ENCODE results near the gene DEFB112.

Gene DEFB112

GRCh38 chr6:50049829-50050228 lies at the start of gene DEFB112:
Gene DEFB112, minus strand, starts transcription at chr6:50049929. Its CDS starts 60 bp downstream, at chr6:50049869.
- Histone ChIP-seq H3K27ac (ENCODE audit: low read depth, low read length) (no peak within 1 kb of the TSS), H3F3A (ENCODE audit: insufficient read depth) (no peaks in the 10 kb centered on the region), H4K20me1 (ENCODE audit: low read depth, low read length) (peaks cover 6% of the 10 kb centered on the region; the same call in 1 of the 2 replicates), H2AFZ (ENCODE audit: low read depth, low read length, severe bottlenecking) (no peak within 1 kb of the TSS), H3K4me2 (ENCODE audit: low read depth, low read length, poor library complexity, severe bottlenecking) (no peak within 1 kb of the TSS), H3K9me3 (ENCODE audit: insufficient read depth, low read length) (no peaks in the 10 kb centered on the region), H3K36me3 (ENCODE audit: low read length) (no peaks in the 10 kb centered on the region), H3K9me2 (replicated peaks; ENCODE audit: insufficient read depth, low read length) (no peaks in the 10 kb centered on the region), H3K4me3 (ENCODE audit: insufficient read depth, low read length, poor library complexity, severe bottlenecking) (no peak within 1 kb of the TSS), H3K9ac (ENCODE audit: low read length) (no peak within 1 kb of the TSS), H3K27me3 (ENCODE audit: low read length) (no peaks in the 10 kb centered on the region), H3K79me2 (ENCODE audit: insufficient read depth, low read length) (no peaks in the 10 kb centered on the region)
- TF ChIP-seq EZH2phosphoT487 (conservative IDR thresholded peaks at IDR 0.05; ENCODE audit: low read length), result no peak
- TF ChIP-seq CTCF (IDR thresholded peaks at IDR 0.05; ENCODE audit: insufficient read depth, low read length, poor library complexity, severe bottlenecking), result no peak

- Histone ChIP-seq H3F3A (ENCODE audit: insufficient read depth) (no peaks in the 10 kb centered on the region), H3K27ac (ENCODE audit: low read depth, low read length) (no peak overlapping the region), H3K9ac (ENCODE audit: low read length) (no peak overlapping the region), H3K79me2 (ENCODE audit: insufficient read depth, low read length) (no peaks in the 10 kb centered on the region), H2AFZ (ENCODE audit: low read depth, low read length, severe bottlenecking) (no peak overlapping the region), H3K4me2 (ENCODE audit: low read depth, low read length, poor library complexity, severe bottlenecking) (no peak overlapping the region), H4K20me1 (ENCODE audit: low read depth, low read length) (no peaks in the 10 kb centered on the region), H3K9me2 (replicated peaks; ENCODE audit: insufficient read depth, low read length) (no peaks in the 10 kb centered on the region), H3K36me3 (ENCODE audit: low read length) (no peaks in the 10 kb centered on the region), H3K27me3 (ENCODE audit: low read length) (no peaks in the 10 kb centered on the region), H3K4me3 (ENCODE audit: insufficient read depth, low read length, poor library complexity, severe bottlenecking) (no peak overlapping the region), H3K9me3 (ENCODE audit: insufficient read depth, low read length) (no peaks in the 10 kb centered on the region)
- TF ChIP-seq EZH2phosphoT487 (conservative IDR thresholded peaks at IDR 0.05; ENCODE audit: low read length) (no peak), CTCF (IDR thresholded peaks at IDR 0.05; ENCODE audit: insufficient read depth, low read length, poor library complexity, severe bottlenecking) (no peak)
Measured at GRCh38 chr6:50098641-50098993, 48.9 kb upstream of the DEFB112 start.

GRCh38 chr6:50097966-50098640 lies 48.4 kb upstream of the DEFB112 start:
- H2AFZ ChIP-seq (ENCODE audit: low read depth, low read length, severe bottlenecking), result no peak overlapping the region
- no peaks in the 10 kb centered on the region for H3K9me2 ChIP-seq (replicated peaks; ENCODE audit: insufficient read depth, low read length)
- TF ChIP-seq EZH2phosphoT487 (conservative IDR thresholded peaks at IDR 0.05; ENCODE audit: low read length) (no peak), CTCF (IDR thresholded peaks at IDR 0.05; ENCODE audit: insufficient read depth, low read length, poor library complexity, severe bottlenecking) (no peak)
- no peak overlapping the region for H3K4me3 ChIP-seq (ENCODE audit: insufficient read depth, low read length, poor library complexity, severe bottlenecking)
- H3K36me3 ChIP-seq (ENCODE audit: low read length), result no peaks in the 10 kb centered on the region
- no peaks in the 10 kb centered on the region for H3F3A ChIP-seq (ENCODE audit: insufficient read depth)
- H3K27ac ChIP-seq (ENCODE audit: low read depth, low read length), result no peak overlapping the region
- H4K20me1 ChIP-seq (ENCODE audit: low read depth, low read length), result no peaks in the 10 kb centered on the region
- no peak overlapping the region for H3K9ac ChIP-seq (ENCODE audit: low read length)
- no peak overlapping the region for H3K4me2 ChIP-seq (ENCODE audit: low read depth, low read length, poor library complexity, severe bottlenecking)
- no peaks in the 10 kb centered on the region for H3K27me3 ChIP-seq (ENCODE audit: low read length)
- H3K9me3 ChIP-seq (ENCODE audit: insufficient read depth, low read length), result no peaks in the 10 kb centered on the region
- H3K79me2 ChIP-seq (ENCODE audit: insufficient read depth, low read length), result no peaks in the 10 kb centered on the region
